ENCODE measurements around the gene ERAP2.

Gene ERAP2

DNA sequence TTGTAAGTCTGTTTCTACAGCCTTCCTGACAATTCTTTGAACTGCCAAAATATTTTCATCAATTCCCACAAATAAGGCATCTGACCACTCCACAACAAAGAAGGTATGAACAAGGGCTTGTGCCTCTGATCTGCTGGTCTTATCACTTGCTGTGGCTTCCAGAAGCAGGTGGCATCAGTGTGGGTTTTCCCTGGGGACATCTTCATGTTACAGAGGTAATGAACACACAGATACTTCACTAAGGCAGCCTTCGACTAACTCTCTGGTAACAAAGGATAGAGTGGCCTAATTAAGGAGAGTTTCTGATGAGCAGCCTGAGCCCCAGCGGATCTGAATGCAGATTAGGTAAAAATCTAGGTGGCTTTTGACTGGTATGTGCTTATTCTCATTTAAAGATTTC is 15.2 kb upstream of the ERAP2 start:
- H3K27ac ChIP-seq (ENCODE audit: poor library complexity, severe bottlenecking) = no peak overlapping the region
- no peaks in the 10 kb centered on the region for H3K9me3 ChIP-seq (ENCODE audit: severe bottlenecking)
- ATAC-seq (ENCODE audit: low read depth) (no peak), DNase-seq (ENCODE audit: low spot score) (no peak)
- TF ChIP-seq, protein P1, sequence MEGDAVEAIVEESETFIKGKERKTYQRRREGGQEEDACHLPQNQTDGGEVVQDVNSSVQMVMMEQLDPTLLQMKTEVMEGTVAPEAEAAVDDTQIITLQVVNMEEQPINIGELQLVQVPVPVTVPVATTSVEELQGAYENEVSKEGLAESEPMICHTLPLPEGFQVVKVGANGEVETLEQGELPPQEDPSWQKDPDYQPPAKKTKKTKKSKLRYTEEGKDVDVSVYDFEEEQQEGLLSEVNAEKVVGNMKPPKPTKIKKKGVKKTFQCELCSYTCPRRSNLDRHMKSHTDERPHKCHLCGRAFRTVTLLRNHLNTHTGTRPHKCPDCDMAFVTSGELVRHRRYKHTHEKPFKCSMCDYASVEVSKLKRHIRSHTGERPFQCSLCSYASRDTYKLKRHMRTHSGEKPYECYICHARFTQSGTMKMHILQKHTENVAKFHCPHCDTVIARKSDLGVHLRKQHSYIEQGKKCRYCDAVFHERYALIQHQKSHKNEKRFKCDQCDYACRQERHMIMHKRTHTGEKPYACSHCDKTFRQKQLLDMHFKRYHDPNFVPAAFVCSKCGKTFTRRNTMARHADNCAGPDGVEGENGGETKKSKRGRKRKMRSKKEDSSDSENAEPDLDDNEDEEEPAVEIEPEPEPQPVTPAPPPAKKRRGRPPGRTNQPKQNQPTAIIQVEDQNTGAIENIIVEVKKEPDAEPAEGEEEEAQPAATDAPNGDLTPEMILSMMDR (IDR thresholded peaks at IDR 0.05; ENCODE audit: poor library complexity, severe bottlenecking) = no peak
- H3K27me3 ChIP-seq (ENCODE audit: insufficient read depth, poor library complexity, severe bottlenecking) = no peaks in the 10 kb centered on the region
- no peaks in the 10 kb centered on the region for H3K36me3 ChIP-seq (ENCODE audit: low read depth)
- H3K4me3 ChIP-seq (ENCODE audit: severe bottlenecking) = no peak overlapping the region
- no peaks in the 10 kb centered on the region for H3K4me1 ChIP-seq (ENCODE audit: insufficient read depth, poor library complexity, severe bottlenecking)

DNA sequence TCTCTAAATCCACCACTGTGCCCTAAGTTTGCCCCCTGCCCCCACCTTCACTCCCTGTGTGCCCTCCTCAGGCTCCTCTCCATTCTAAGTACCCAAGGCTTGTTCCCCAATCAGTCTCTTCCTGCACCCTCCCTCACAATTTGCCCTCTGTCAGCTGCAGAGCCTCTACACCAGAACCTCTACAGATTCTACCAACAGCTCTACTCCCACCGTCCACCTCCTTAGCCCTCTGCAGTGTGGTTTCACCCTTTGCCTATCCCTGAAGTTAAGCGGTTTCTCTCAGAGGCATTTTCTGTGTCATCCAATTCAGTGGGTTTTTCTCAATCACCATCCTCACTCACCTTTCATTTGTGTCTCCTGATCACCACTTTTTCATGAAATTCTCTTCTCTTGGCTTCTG is 13.2 kb upstream of the ERAP2 start:
- Histone ChIP-seq H3K27ac (ENCODE audit: poor library complexity, severe bottlenecking) (no peak overlapping the region), H3K4me3 (ENCODE audit: severe bottlenecking) (no peak overlapping the region), H3K4me1 (ENCODE audit: insufficient read depth, poor library complexity, severe bottlenecking) (no peaks in the 10 kb centered on the region), H3K9me3 (ENCODE audit: severe bottlenecking) (no peaks in the 10 kb centered on the region), H3K27me3 (ENCODE audit: insufficient read depth, poor library complexity, severe bottlenecking) (no peaks in the 10 kb centered on the region), H3K36me3 (ENCODE audit: low read depth) (no peaks in the 10 kb centered on the region)
- ATAC-seq (ENCODE audit: low read depth) = no peak
- TF ChIP-seq, protein P1 (IDR thresholded peaks at IDR 0.05; ENCODE audit: poor library complexity, severe bottlenecking) = no peak
- DNase-seq (ENCODE audit: low spot score) = no peak

DNA sequence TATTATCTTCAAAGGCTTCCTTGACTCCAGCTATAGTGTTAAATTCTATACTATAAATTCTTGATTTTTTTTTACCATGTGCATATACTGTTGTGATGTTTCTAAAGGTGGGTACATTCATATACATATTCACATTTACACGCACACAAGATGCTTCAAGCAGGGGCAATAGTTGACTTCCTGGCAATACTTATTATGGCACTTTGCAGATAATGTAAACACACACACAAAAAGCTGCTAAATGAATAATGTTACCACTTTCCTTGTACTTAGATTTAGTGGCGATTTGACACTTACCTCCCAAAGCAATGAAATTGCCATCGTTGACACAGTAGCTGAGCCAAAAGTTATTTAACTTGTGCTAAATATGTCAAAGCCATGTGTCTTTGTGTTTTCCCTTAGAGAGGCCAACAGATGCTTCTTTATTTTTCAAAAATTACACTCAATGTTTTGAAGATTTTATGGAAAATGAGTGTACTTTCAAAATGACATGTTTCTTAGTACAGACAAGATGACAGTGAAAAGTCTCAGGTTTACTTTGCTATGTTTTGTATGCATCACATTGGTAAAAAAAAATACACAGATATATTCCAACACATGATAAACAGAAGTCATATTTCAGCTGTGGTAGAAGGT is 12.2 kb upstream of the ERAP2 start:
- H3K9me3 ChIP-seq (ENCODE audit: severe bottlenecking) = no peaks in the 10 kb centered on the region
- no peak for DNase-seq (ENCODE audit: low spot score)
- H3K4me1 ChIP-seq (ENCODE audit: insufficient read depth, poor library complexity, severe bottlenecking) = no peaks in the 10 kb centered on the region
- ATAC-seq (ENCODE audit: low read depth) = no peak
- no peaks in the 10 kb centered on the region for H3K36me3 ChIP-seq (ENCODE audit: low read depth)
- TF ChIP-seq, protein P1 (IDR thresholded peaks at IDR 0.05; ENCODE audit: poor library complexity, severe bottlenecking) = no peak
- H3K27me3 ChIP-seq (ENCODE audit: insufficient read depth, poor library complexity, severe bottlenecking) = no peaks in the 10 kb centered on the region
- no peak overlapping the region for H3K4me3 ChIP-seq (ENCODE audit: severe bottlenecking)
- H3K27ac ChIP-seq (ENCODE audit: poor library complexity, severe bottlenecking) = no peak overlapping the region

DNA sequence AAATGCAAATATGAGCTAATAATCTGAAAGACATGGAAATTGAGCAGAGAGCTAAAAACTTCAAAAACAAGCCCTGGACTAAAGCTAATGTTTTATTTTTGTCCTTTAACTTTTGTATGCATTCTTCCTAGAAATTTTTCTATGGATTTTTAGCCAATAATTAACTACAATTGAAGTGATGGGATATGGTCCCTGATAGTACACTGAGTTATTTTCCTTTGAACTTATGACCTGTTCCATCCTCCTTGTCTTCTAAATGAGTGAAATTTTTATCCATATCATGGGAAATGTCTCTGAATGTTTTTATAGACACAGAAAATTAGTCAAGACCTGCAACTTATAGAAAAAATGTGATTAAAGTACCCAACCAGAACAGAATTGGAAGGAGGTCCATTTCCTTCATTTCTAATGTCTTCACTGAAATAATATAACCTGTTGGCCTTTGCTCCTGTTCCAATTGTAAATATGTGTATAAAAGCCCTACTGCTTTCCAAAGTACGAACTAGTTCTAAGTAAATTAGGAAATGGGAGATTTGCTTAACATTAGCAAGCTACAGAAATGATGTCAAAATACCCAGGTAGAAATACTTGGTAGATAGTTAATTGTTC is 11.3 kb upstream of the ERAP2 start:
- TF ChIP-seq, protein P1 (IDR thresholded peaks at IDR 0.05; ENCODE audit: poor library complexity, severe bottlenecking) = no peak
- Histone ChIP-seq H3K4me3 (ENCODE audit: severe bottlenecking) (no peak overlapping the region), H3K36me3 (ENCODE audit: low read depth) (no peaks in the 10 kb centered on the region), H3K4me1 (ENCODE audit: insufficient read depth, poor library complexity, severe bottlenecking) (no peaks in the 10 kb centered on the region), H3K9me3 (ENCODE audit: severe bottlenecking) (no peaks in the 10 kb centered on the region), H3K27me3 (ENCODE audit: insufficient read depth, poor library complexity, severe bottlenecking) (no peaks in the 10 kb centered on the region), H3K27ac (ENCODE audit: poor library complexity, severe bottlenecking) (no peak overlapping the region)
- ATAC-seq (ENCODE audit: low read depth) = no peak
- no peak for DNase-seq (ENCODE audit: low spot score)

Measured in RWPE2 (cell line).